NCI-H82 treated with DMSO at 0.1 percent for 48 hours (cell line): Measurements from ENCODE around the gene ARF1.

Experiments
- DNase-seq: peaks from one replicate; lab custom pipeline; 2025; ENCODE audit not compliant: unreplicated experiment; lab: John Stamatoyannopoulos, UW

Gene ARF1

GRCh38 chr1:228145463-228146416 is 63.2 kb downstream of the ARF1 start:
- DNase-seq, result no peak

GRCh38 chr1:228146417-228147150 is 64.1 kb downstream of the ARF1 start:
- DNase-seq, result no peak

DNA sequence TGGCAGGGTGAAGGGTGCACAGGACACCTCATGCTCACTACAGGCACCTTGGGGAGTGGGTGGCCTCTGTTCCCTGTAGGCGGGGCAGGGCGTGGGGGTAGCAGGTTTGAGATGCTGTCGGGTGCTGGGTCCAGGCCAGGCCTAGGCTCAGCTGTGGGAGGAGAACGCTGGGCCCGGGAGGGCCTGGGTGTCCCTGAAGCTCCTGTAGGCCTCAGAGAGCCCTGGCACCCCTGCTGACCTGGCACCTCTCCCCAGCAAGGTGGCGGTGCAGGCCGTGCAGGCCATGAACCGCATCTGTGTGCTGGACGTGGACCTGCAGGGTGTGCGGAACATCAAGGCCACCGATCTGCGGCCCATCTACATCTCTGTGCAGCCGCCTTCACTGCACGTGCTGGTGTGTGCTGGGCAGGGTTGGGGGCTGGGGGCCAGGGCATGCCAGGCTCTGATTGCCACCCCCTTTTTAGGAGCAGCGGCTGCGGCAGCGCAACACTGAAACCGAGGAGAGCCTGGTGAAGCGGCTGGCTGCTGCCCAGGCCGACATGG is 64.7 kb downstream of the ARF1 start:
- no peak for DNase-seq

DNA sequence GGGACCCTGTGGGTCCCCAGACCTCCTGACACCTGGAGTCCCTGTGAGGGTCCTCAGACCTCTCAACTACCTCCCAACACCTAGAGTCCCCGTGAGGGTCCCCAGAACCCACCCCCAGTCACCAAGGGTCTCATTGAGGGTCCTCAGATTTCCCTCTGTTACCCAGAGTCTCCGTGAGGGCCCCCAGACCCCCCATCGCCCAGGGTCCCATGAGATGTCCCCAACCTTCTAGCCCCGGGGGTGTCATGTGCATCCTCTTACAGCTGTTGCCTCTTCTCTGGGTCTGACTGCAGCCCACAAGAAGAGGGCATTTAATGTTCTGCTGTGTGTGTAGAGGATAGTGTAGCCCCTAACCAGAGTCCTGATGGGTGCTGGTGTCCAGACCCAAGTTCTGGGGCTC is 65.3 kb downstream of the ARF1 start:
- no peak for DNase-seq

DNA sequence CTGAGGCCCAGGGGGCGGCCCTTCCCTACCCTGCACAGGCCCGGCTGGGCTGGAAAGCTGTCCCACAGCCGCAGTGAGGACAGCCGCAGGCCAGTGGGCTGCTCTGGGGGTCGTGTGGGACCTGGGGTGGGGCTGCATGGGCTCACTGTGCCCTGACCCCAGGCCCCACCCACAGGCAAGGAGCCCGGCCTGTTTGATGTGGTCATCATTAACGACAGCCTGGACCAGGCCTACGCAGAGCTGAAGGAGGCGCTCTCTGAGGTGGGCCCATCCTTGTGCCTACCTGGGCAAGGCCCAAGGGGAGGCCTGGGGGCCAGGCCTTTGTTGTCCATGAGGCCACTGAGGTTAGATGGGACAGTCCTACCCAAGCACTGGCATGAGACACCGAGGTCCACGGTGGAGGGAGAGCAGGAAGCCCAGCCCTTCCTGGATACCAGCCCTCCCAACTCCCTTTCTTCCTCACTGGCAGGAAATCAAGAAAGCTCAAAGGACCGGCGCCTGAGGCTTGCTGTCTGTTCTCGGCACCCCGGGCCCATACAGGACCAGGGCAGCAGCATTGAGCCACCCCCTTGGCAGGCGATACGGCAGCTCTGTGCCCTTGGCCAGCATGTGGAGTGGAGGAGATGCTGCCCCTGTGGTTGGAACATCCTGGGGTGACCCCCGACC is 65.8 kb downstream of the ARF1 start:
- no peak for DNase-seq
